ENCODE data around the gene CHSY3. TPM values are rescaled to one million over a fixed set of nuclear protein-coding genes. Genes with fewer than 3 reads are reported as not detected.

The CHSY3 gene
- total RNA-seq, 5 donors from 2014 or later (not counting 1 experiment from before 2014, with no cell fraction given) = not detected

DNA sequence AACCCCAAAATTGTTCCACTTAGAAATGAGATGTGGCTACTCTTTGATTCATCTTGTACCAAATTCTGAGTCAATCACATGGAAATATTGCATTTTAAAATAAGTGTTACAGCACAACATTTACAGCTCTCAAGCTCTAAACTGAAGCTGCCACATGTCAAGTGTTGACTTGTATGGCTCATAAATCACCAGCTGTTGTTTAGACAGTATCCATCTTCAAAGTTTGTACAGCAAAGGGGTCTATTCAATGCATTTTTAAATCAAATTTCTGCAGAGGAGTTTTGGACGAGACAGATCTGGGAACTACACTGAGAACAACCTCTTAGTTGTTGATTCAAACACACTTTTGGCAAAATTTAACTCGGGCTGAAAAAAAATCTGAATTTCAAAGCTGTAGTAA is 31.4 kb downstream of the CHSY3 start:
- no peak for DNase-seq
- Mint-ChIP-seq H3K36me3 (no peaks in the 10 kb centered on the region), H3K4me3 (no peak overlapping the region), H3K9me3 (peaks cover 11 to 16% (median 11%) of the 10 kb centered on the region in 3 donors), H3K4me1 (no peaks in the 10 kb centered on the region), H3K27me3 (peaks cover 4 to 8% of the 10 kb centered on the region in 2 donors), H3K27ac (no peak overlapping the region)
- no CpG with 5 or more reads among the region's 2 CpGs for WGBS (ENCODE audit: insufficient coverage)
- Histone ChIP-seq H3K4me1 (ENCODE audit: control insufficient read depth in 1 of 2, extremely low read depth in 1 of 2, insufficient read depth in 2 of 2, low read length in 2 of 2) (no peaks in the 10 kb centered on the region), H3K9me3 (no peaks in the 10 kb centered on the region), H3K27me3 (replicated peaks in 1 of 2; ENCODE audit: control insufficient read depth in 2 of 2, extremely low read depth in 1 of 2, insufficient read depth in 2 of 2, low read length in 1 of 2) (no peaks in the 10 kb centered on the region), H3K27ac (ENCODE audit: low read length) (no peak overlapping the region), H3K36me3 (ENCODE audit: control insufficient read depth in 2 of 2, extremely low read depth in 1 of 2, insufficient read depth in 1 of 2, low read length in 1 of 2) (no peaks in the 10 kb centered on the region), H3K4me3 (ENCODE audit: control insufficient read depth in 1 of 2, extremely low read depth in 1 of 2, low read length in 1 of 2) (no peak overlapping the region)
- POLR2A ChIA-PET = no interaction called here
- CTCF ChIA-PET = no interaction called here
- ATAC-seq (replicated peaks in 1 of 4) = no peak

DNA sequence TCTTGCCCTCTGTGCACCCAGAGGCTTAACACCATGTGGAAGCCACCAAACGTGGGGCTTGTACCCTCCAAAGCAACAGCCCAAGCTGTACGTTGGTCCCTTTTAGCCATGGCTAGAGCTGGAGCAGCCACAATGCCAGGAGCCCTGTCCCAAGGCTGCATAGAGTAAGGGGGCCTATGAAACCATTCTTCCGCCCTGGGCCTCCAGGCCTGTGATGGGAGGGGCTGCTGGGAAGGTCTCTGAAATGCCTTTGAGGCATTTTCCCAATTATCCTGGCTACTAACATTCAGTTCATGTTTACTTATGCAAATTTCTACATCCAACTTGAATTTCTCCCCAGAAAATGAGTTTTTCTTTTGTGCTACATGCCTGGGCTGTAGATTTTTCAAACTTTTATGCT is 33.8 kb downstream of the CHSY3 start:
- H3K27me3 Mint-ChIP-seq = peaks cover 1 to 12% of the 10 kb centered on the region in 2 donors
- Histone ChIP-seq H3K36me3 (ENCODE audit: control insufficient read depth in 2 of 2, extremely low read depth in 1 of 2, insufficient read depth in 1 of 2, low read length in 1 of 2) (no peaks in the 10 kb centered on the region), H3K27me3 (replicated peaks in 1 of 2; ENCODE audit: control insufficient read depth in 2 of 2, extremely low read depth in 1 of 2, insufficient read depth in 2 of 2, low read length in 1 of 2) (no peaks in the 10 kb centered on the region), H3K9me3 (no peaks in the 10 kb centered on the region), H3K4me1 (ENCODE audit: control insufficient read depth in 1 of 2, extremely low read depth in 1 of 2, insufficient read depth in 2 of 2, low read length in 2 of 2) (no peaks in the 10 kb centered on the region), H3K4me3 (ENCODE audit: control insufficient read depth in 1 of 2, extremely low read depth in 1 of 2, low read length in 1 of 2) (no peak overlapping the region), H3K27ac (ENCODE audit: low read length) (no peak overlapping the region)
- DNase-seq = no peak
- ATAC-seq (replicated peaks in 1 of 4) = no peak
- no peak overlapping the region for H3K4me3 Mint-ChIP-seq
- no peaks in the 10 kb centered on the region for H3K4me1 Mint-ChIP-seq
- no peaks in the 10 kb centered on the region for H3K36me3 Mint-ChIP-seq
- ChIA-PET CTCF (no interaction called here), POLR2A (no interaction called here)
- 50% methylated on average over 2 of the region's 3 CpGs for WGBS (ENCODE audit: insufficient coverage)
- H3K9me3 Mint-ChIP-seq = peaks cover 11 to 16% (median 11%) of the 10 kb centered on the region in 3 donors
- no peak overlapping the region for H3K27ac Mint-ChIP-seq

DNA sequence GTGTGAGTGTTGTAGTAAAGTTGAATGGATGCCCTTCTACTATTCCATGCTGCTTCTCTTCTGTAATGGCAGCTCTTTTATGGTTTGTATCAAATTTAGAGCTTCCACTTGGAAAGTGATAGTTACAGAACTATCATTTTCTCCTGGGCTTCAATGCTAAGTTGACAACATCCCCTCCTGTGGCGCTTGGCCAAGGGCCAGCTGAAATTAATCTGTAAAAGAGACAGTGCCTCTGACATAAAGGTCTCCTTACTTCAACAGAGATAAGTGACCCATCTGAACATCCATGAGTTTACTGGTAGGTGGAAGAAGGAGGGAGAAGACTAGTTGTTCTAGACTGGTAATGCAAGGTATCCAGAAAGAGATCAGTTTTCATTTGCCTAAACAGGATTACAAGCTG is 39.7 kb downstream of the CHSY3 start:
- H3K4me1 ChIP-seq (ENCODE audit: control insufficient read depth in 1 of 2, extremely low read depth in 1 of 2, insufficient read depth in 2 of 2, low read length in 2 of 2) = no peaks in the 10 kb centered on the region
- DNase-seq = no peak
- H3K27ac Mint-ChIP-seq = no peak overlapping the region
- peaks cover 0 to 13% of the 10 kb centered on the region in 2 donors for H3K27me3 Mint-ChIP-seq
- no peak overlapping the region for H3K4me3 Mint-ChIP-seq
- no CpG with 5 or more reads among the region's 1 CpG for WGBS (ENCODE audit: insufficient coverage)
- H3K4me3 ChIP-seq (ENCODE audit: control insufficient read depth in 1 of 2, extremely low read depth in 1 of 2, low read length in 1 of 2) = no peak overlapping the region
- no peaks in the 10 kb centered on the region for H3K36me3 Mint-ChIP-seq
- ATAC-seq (replicated peaks in 1 of 4) = no peak
- no peaks in the 10 kb centered on the region for H3K9me3 ChIP-seq
- peaks cover under 1 to 2% (median 2%) of the 10 kb centered on the region in 3 donors for H3K9me3 Mint-ChIP-seq
- H3K36me3 ChIP-seq (ENCODE audit: control insufficient read depth in 2 of 2, extremely low read depth in 1 of 2, insufficient read depth in 1 of 2, low read length in 1 of 2) = no peaks in the 10 kb centered on the region
- H3K27ac ChIP-seq (ENCODE audit: low read length) = no peak overlapping the region
- ChIA-PET CTCF (interaction anchor here in 1 of 2 donors (0.5 kb wide), 1 partner anchor 591 kb away, joined by 3 read pairs; no protein-coding TSS in a partner anchor), POLR2A (no interaction called here)
- no peaks in the 10 kb centered on the region for H3K4me1 Mint-ChIP-seq
- H3K27me3 ChIP-seq (replicated peaks in 1 of 2; ENCODE audit: control insufficient read depth in 2 of 2, extremely low read depth in 1 of 2, insufficient read depth in 2 of 2, low read length in 1 of 2) = no peaks in the 10 kb centered on the region

DNA sequence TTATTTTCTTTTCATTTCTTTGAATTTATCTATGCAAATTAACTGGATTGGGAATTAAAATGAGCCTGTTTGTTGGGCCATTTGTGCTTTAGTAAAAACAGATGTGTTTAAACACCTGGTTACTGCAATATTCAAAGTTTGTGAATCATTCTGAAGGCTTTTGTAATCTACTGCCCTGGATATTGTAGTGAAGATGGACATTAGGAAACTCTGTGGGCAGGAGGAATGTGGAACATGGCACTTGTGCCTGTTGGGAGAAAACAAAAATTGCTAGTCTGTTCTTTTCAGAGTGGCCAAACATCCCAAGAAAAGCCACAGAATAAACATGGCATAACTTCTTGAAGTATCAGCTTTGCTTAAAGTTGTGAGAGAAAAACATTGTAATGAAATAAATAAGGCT is 40.8 kb downstream of the CHSY3 start:
- Mint-ChIP-seq H3K27me3 (peaks cover 0 to 13% of the 10 kb centered on the region in 2 donors), H3K4me1 (no peaks in the 10 kb centered on the region), H3K36me3 (no peaks in the 10 kb centered on the region), H3K9me3 (peaks cover 0 to 2% (median 0%) of the 10 kb centered on the region in 3 donors), H3K4me3 (no peak overlapping the region), H3K27ac (no peak overlapping the region)
- ChIA-PET POLR2A (no interaction called here), CTCF (no interaction called here)
- DNase-seq = no peak
- Histone ChIP-seq H3K36me3 (ENCODE audit: control insufficient read depth in 2 of 2, extremely low read depth in 1 of 2, insufficient read depth in 1 of 2, low read length in 1 of 2) (no peaks in the 10 kb centered on the region), H3K4me1 (ENCODE audit: control insufficient read depth in 1 of 2, extremely low read depth in 1 of 2, insufficient read depth in 2 of 2, low read length in 2 of 2) (no peaks in the 10 kb centered on the region), H3K27ac (ENCODE audit: low read length) (no peak overlapping the region), H3K4me3 (ENCODE audit: control insufficient read depth in 1 of 2, extremely low read depth in 1 of 2, low read length in 1 of 2) (no peak overlapping the region), H3K27me3 (replicated peaks in 1 of 2; ENCODE audit: control insufficient read depth in 2 of 2, extremely low read depth in 1 of 2, insufficient read depth in 2 of 2, low read length in 1 of 2) (no peaks in the 10 kb centered on the region), H3K9me3 (no peaks in the 10 kb centered on the region)
- ATAC-seq (replicated peaks in 1 of 4) = no peak

DNA sequence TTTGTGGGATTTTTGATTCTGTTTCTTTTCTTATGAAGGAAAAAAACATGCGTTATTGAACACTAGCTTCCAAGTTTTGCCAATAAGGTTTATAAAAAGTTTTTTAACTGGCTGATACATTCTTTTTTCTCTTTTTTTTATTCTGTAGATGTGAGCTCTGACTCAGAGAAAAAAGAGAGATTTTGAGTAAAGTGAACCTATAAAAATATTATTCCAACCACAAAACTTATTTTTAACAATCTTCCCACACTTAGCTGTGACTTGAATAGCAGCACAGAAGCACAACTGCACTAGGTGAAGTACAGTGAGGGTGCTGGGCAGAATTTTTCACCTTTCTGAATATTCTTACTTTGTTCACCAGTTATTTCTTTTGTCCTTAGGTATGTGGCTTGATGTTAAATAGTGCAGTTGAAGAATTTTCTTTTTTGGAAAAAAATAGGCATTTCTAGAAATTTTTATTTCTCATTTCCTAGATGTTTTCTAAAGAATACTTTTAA is 41.6 kb downstream of the CHSY3 start:
- no peak overlapping the region for H3K4me3 Mint-ChIP-seq
- CTCF ChIA-PET = no interaction called here

DNA sequence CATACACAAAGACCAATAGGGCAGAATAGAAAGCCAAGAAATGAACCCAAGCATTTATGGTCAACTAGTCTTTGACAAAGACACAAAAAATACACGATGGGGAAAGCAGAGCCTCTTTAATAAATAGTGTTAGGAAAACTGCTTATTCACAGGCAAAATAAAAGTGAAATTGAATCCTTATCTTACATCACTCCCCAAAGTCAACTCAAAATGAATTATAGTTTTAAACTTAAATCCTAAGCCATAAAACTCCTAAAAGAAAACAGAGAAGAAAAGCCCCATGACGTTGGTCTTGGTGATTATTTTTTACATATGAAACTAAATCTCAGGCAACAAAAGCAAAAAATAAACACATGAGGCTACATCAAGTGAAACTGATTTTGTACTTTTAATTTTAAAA is 46.8 kb downstream of the CHSY3 start:
- H3K4me3 Mint-ChIP-seq = no peak overlapping the region
- POLR2A ChIA-PET = no interaction called here
- Histone ChIP-seq H3K27ac (ENCODE audit: low read length) (no peak overlapping the region), H3K4me3 (ENCODE audit: control insufficient read depth in 1 of 2, extremely low read depth in 1 of 2, low read length in 1 of 2) (no peak overlapping the region), H3K4me1 (ENCODE audit: control insufficient read depth in 1 of 2, extremely low read depth in 1 of 2, insufficient read depth in 2 of 2, low read length in 2 of 2) (no peaks in the 10 kb centered on the region), H3K9me3 (no peaks in the 10 kb centered on the region), H3K27me3 (replicated peaks in 1 of 2; ENCODE audit: control insufficient read depth in 2 of 2, extremely low read depth in 1 of 2, insufficient read depth in 2 of 2, low read length in 1 of 2) (no peaks in the 10 kb centered on the region), H3K36me3 (ENCODE audit: control insufficient read depth in 2 of 2, extremely low read depth in 1 of 2, insufficient read depth in 1 of 2, low read length in 1 of 2) (no peaks in the 10 kb centered on the region)
- ATAC-seq (replicated peaks in 1 of 4) = no peak
- H3K4me1 Mint-ChIP-seq = no peaks in the 10 kb centered on the region
- H3K36me3 Mint-ChIP-seq = no peaks in the 10 kb centered on the region
- peaks cover 0 to 5% of the 10 kb centered on the region in 2 donors for H3K27me3 Mint-ChIP-seq
- no CpG with 5 or more reads among the region's 2 CpGs for WGBS (ENCODE audit: insufficient coverage)
- H3K9me3 Mint-ChIP-seq = peaks cover 0 to 4% (median 2%) of the 10 kb centered on the region in 3 donors
- DNase-seq = no peak
- CTCF ChIA-PET = no interaction called here
- no peak overlapping the region for H3K27ac Mint-ChIP-seq

More for the DNA sequence above, 41.6 kb downstream of the CHSY3 start:
- peaks cover 0 to 13% of the 10 kb centered on the region in 2 donors for H3K27me3 Mint-ChIP-seq
- ATAC-seq (replicated peaks in 1 of 4) (no peak), DNase-seq (no peak)
- H3K4me1 Mint-ChIP-seq = no peaks in the 10 kb centered on the region
- no CpG with 5 or more reads among the region's 1 CpG for WGBS (ENCODE audit: insufficient coverage)
- Histone ChIP-seq H3K27me3 (replicated peaks in 1 of 2; ENCODE audit: control insufficient read depth in 2 of 2, extremely low read depth in 1 of 2, insufficient read depth in 2 of 2, low read length in 1 of 2) (no peaks in the 10 kb centered on the region), H3K4me1 (ENCODE audit: control insufficient read depth in 1 of 2, extremely low read depth in 1 of 2, insufficient read depth in 2 of 2, low read length in 2 of 2) (no peaks in the 10 kb centered on the region), H3K9me3 (no peaks in the 10 kb centered on the region), H3K36me3 (ENCODE audit: control insufficient read depth in 2 of 2, extremely low read depth in 1 of 2, insufficient read depth in 1 of 2, low read length in 1 of 2) (no peaks in the 10 kb centered on the region), H3K27ac (ENCODE audit: low read length) (no peak overlapping the region), H3K4me3 (ENCODE audit: control insufficient read depth in 1 of 2, extremely low read depth in 1 of 2, low read length in 1 of 2) (no peak overlapping the region)
- H3K27ac Mint-ChIP-seq = no peak overlapping the region
- no peaks in the 10 kb centered on the region for H3K36me3 Mint-ChIP-seq
- POLR2A ChIA-PET = no interaction called here
- H3K9me3 Mint-ChIP-seq = peaks cover 0 to 2% (median 0%) of the 10 kb centered on the region in 3 donors

DNA sequence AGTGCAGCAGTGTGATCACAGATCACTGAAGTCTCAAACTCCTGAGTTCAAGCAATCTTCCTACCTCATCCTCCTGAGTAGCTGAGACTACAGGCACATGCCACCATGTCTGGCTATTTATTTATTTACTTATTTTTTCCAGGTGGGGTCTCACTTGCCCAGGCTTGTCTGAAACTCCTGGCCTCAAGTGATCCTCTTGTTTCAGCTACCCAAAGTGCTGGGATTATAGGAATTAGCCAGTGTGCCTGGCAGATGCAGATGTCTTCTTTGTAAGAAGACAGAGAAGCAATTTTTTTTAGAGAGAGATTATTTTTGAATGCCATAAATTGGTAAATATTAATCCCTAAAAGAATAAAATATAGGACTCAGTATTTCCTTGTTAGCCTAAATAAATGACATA is 54.3 kb downstream of the CHSY3 start:
- no peak overlapping the region for H3K27ac ChIP-seq (ENCODE audit: low read length)
- Mint-ChIP-seq H3K27me3 (peaks cover 1 to 8% of the 10 kb centered on the region in 2 donors), H3K4me1 (no peaks in the 10 kb centered on the region), H3K9me3 (peaks cover 0 to 4% (median 2%) of the 10 kb centered on the region in 3 donors), H3K27ac (no peak overlapping the region), H3K4me3 (no peak overlapping the region), H3K36me3 (no peaks in the 10 kb centered on the region)
- ChIA-PET CTCF (no interaction called here), POLR2A (no interaction called here)
- H3K4me3 ChIP-seq (ENCODE audit: control insufficient read depth in 1 of 2, extremely low read depth in 1 of 2, low read length in 1 of 2) = no peak overlapping the region
- no peak for DNase-seq
- no peaks in the 10 kb centered on the region for H3K27me3 ChIP-seq (replicated peaks in 1 of 2; ENCODE audit: control insufficient read depth in 2 of 2, extremely low read depth in 1 of 2, insufficient read depth in 2 of 2, low read length in 1 of 2)
- H3K9me3 ChIP-seq = no peaks in the 10 kb centered on the region
- ATAC-seq (replicated peaks in 1 of 4) = no peak
- no peaks in the 10 kb centered on the region for H3K36me3 ChIP-seq (ENCODE audit: control insufficient read depth in 2 of 2, extremely low read depth in 1 of 2, insufficient read depth in 1 of 2, low read length in 1 of 2)
- no peaks in the 10 kb centered on the region for H3K4me1 ChIP-seq (ENCODE audit: control insufficient read depth in 1 of 2, extremely low read depth in 1 of 2, insufficient read depth in 2 of 2, low read length in 2 of 2)
